Gastrocnemius medialis (tissue), 4 donors: Measurements from ENCODE around the gene BTBD16. TPM values are rescaled to one million over a fixed set of nuclear protein-coding genes. Genes with fewer than 3 reads are reported as not detected.
A peak's percentile ranks its signal among the peaks of the same experiment; 100 is the strongest.

Experiments used
- ATAC-seq, 2 donors: fragments of 150-250 bp; one replicate each; pipeline ENCODE4 v1.9.1; 2016
- DNase-seq, 2 donors: peaks; one replicate each; pipeline ENCODE4 v3.0.0-alpha.2; 2019
- H3K27ac ChIP-seq, 4 donors: fragments of 200-600 bp; sonication (generic); 1 replicate in 1 of 4; 2 replicates in 3 of 4; pipeline ENCODE4 v1.5.1; 2016 to 2018; ENCODE audit warnings: mild to moderate bottlenecking in 2 of 4, moderate library complexity in 1 of 4
- H3K27me3 ChIP-seq, 3 donors: fragments of 200-600 bp; sonication (generic) in 2 of 3; 1 replicate in 1 of 3; 2 replicates in 2 of 3; pipeline versions ENCODE4 v1.5.1 to v1.6.0; 2016 to 2019; ENCODE audit warnings: mild to moderate bottlenecking in 1 of 3, moderate library complexity in 1 of 3
- H3K36me3 ChIP-seq, 2 donors: fragments of 200-600 bp; sonication (generic) in 1 of 2; one replicate each; pipeline ENCODE4 v1.5.1; 2017 to 2018
- H3K4me1 ChIP-seq, 2 donors: fragments of 200-600 bp; sonication (generic) in 1 of 2; one replicate each; pipeline ENCODE4 v1.5.1; 2016 to 2017; ENCODE audit warnings: mild to moderate bottlenecking in 2 of 2
- H3K4me3 ChIP-seq, 4 donors: fragments of 200-600 bp; sonication (generic) in 3 of 4; 1 replicate in 1 of 4; 2 replicates in 3 of 4; pipeline ENCODE4 v1.5.1; 2016 to 2019; ENCODE audit warnings: mild to moderate bottlenecking in 2 of 4
- H3K9me3 ChIP-seq, 3 donors: fragments of 200-600 bp; sonication (generic) in 2 of 3; 1 replicate in 1 of 3; 2 replicates in 2 of 3; pipeline ENCODE4 v1.5.1; 2016 to 2019
- POLR2A ChIP-seq, 2 donors: fragments of 450-650 bp; IDR thresholded peaks; one replicate each; pipeline ENCODE4 v1.6.1; 2017; ENCODE audit warnings: antibody characterized with exemption in 2 of 2, mild to moderate bottlenecking in 2 of 2, moderate library complexity in 2 of 2
- in situ Hi-C, 4 donors: fragments of 200-750 bp; cut with MboI; loops; one replicate each; pipeline versions ENCODE4 v1.15.0 to v1.8.0; 2017; ENCODE audit warnings: low sequenced_read_pairs in 4 of 4
- intact Hi-C: fragments of 100-400 bp; cut with DNase I; formaldehyde crosslinking; loops from one replicate; pipeline ENCODE4 v1.15.1; 2023; ENCODE audit warnings: low total_unique reads
- total RNA-seq, 4 donors: library from RNA; depleted of rRNA; stranded (reverse); fragments of >200 nt; gene quantifications; one replicate each; pipeline versions ENCODE4 v1.1.0 to v1.2.3, GENCODE V29; 2016
- TF ChIP-seq, protein P1 (sequence below), 5 experiments: fragments of 450-650 bp in 3 of 5; fragments of 200-600 bp in 2 of 5; sonication (generic) in 2 of 5; IDR thresholded peaks in 4 of 5; conservative IDR thresholded peaks in 1 of 5; 1 replicate in 4 of 5; 2 replicates in 1 of 5; pipeline ENCODE4 v1.5.1; 2016 to 2019; ENCODE audit warnings: antibody characterized with exemption in 5 of 5, mild to moderate bottlenecking in 3 of 5, moderate library complexity in 3 of 5

Gene BTBD16
- total RNA-seq, 4 donors from 2014 or later, result 0.46 to 0.55 TPM; not detected in 2

DNA sequence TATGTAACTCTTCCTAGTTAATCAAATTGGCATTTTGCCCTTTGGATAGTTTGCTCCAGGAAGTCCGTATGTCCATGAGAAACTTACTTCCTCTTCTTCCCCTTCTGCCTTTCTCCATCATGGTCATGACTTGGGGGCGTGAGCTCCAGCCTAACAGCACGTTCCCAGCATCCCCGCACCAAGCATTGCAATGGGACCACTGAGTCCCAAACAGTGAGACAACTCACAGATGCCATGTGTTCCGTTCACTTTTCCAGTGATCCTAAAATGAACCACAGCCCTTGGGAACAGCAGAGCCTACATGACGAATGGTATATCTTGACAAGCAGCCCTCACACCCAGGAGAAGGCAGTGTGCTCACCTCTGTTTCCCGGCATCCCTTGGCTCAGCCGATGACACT lies 10.7 kb downstream of the BTBD16 start:
- Histone ChIP-seq H3K4me1 (peaks cover 9 to 12% of the 10 kb centered on the region in 2 donors), H3K9me3 (no peaks in the 10 kb centered on the region), H3K36me3 (no peaks in the 10 kb centered on the region), H3K27ac (peak overlapping the region in 1 of 4 donors; percentile 67), H3K27me3 (no peaks in the 10 kb centered on the region), H3K4me3 (no peak overlapping the region)
- ATAC-seq (no peak), DNase-seq (peak in 1 of 2 donors; percentile 8)
- in situ Hi-C loops, result no loop called here
- TF ChIP-seq POLR2A (IDR thresholded peaks at IDR 0.05), result no peak
- TF ChIP-seq, protein P1, sequence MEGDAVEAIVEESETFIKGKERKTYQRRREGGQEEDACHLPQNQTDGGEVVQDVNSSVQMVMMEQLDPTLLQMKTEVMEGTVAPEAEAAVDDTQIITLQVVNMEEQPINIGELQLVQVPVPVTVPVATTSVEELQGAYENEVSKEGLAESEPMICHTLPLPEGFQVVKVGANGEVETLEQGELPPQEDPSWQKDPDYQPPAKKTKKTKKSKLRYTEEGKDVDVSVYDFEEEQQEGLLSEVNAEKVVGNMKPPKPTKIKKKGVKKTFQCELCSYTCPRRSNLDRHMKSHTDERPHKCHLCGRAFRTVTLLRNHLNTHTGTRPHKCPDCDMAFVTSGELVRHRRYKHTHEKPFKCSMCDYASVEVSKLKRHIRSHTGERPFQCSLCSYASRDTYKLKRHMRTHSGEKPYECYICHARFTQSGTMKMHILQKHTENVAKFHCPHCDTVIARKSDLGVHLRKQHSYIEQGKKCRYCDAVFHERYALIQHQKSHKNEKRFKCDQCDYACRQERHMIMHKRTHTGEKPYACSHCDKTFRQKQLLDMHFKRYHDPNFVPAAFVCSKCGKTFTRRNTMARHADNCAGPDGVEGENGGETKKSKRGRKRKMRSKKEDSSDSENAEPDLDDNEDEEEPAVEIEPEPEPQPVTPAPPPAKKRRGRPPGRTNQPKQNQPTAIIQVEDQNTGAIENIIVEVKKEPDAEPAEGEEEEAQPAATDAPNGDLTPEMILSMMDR (IDR thresholded peaks at IDR 0.05 in 4 of 5, conservative IDR thresholded peaks at IDR 0.05 in 1 of 5), result no peak
- intact Hi-C loops, result no loop called here

DNA sequence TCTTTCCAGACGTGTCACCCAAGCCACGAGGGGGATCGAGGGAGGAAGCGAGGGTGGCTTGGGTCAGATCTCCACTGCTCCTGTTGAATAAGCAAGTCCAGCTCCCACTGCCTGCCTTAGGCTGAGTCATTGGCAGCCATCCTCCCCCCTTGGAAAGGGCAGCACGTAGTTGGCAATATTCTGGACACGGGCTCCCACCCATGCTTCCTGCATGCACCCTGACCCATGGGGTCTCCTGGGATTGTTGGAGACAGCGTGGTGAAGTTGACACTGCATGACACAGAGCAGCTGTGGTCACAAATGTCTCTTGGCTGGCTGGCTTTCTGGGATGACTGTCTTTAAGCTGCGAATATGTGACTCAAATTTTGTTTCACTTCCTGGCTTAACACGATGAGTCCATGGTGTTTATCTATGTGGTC lies 11.2 kb downstream of the BTBD16 start:
- intact Hi-C loops (no loop called here), in situ Hi-C loops (no loop called here)
- no peak for TF ChIP-seq POLR2A (IDR thresholded peaks at IDR 0.05)
- TF ChIP-seq, protein P1 (IDR thresholded peaks at IDR 0.05 in 4 of 5, conservative IDR thresholded peaks at IDR 0.05 in 1 of 5), result no peak
- Histone ChIP-seq H3K9me3 (no peaks in the 10 kb centered on the region), H3K4me1 (peaks cover 14% of the 10 kb centered on the region in 2 donors), H3K4me3 (no peak overlapping the region), H3K27ac (peak overlapping the region in 3 of 4 donors; percentile 15 to 67 (median 19)), H3K36me3 (no peaks in the 10 kb centered on the region), H3K27me3 (no peaks in the 10 kb centered on the region)
- DNase-seq, result peak in 1 of 2 donors; percentile 22
- ATAC-seq, result no peak

DNA sequence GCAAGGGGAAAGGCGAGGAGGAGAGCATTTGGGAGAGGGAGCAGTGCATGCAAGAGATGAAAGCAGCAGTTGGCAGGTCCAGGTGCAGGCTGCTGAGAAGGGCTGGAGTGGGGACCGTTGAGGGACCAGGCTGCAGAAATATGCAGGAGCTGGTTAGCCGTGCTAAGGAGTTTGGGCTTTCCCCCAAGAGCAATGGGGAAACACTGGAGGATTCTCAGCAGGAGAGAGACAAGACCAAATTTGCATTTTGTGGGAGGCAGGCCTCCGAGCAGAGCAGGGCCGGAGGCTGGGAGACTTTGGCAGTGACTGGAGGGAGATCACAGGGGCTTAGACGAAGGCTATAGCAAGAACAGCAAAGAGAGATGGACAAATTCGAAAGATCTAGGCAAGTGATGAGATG lies 11.8 kb downstream of the BTBD16 start:
- Histone ChIP-seq H3K4me3 (no peak overlapping the region), H3K4me1 (peaks cover 17 to 20% of the 10 kb centered on the region in 2 donors), H3K9me3 (no peaks in the 10 kb centered on the region), H3K36me3 (no peaks in the 10 kb centered on the region), H3K27ac (peak overlapping the region in 1 of 4 donors; percentile 67), H3K27me3 (no peaks in the 10 kb centered on the region)
- in situ Hi-C loops (no loop called here), intact Hi-C loops (no loop called here)
- TF ChIP-seq, protein P1 (IDR thresholded peaks at IDR 0.05 in 4 of 5, conservative IDR thresholded peaks at IDR 0.05 in 1 of 5), result no peak
- TF ChIP-seq POLR2A (IDR thresholded peaks at IDR 0.05), result no peak
- ATAC-seq (no peak), DNase-seq (peak in 1 of 2 donors; percentile 14)

DNA sequence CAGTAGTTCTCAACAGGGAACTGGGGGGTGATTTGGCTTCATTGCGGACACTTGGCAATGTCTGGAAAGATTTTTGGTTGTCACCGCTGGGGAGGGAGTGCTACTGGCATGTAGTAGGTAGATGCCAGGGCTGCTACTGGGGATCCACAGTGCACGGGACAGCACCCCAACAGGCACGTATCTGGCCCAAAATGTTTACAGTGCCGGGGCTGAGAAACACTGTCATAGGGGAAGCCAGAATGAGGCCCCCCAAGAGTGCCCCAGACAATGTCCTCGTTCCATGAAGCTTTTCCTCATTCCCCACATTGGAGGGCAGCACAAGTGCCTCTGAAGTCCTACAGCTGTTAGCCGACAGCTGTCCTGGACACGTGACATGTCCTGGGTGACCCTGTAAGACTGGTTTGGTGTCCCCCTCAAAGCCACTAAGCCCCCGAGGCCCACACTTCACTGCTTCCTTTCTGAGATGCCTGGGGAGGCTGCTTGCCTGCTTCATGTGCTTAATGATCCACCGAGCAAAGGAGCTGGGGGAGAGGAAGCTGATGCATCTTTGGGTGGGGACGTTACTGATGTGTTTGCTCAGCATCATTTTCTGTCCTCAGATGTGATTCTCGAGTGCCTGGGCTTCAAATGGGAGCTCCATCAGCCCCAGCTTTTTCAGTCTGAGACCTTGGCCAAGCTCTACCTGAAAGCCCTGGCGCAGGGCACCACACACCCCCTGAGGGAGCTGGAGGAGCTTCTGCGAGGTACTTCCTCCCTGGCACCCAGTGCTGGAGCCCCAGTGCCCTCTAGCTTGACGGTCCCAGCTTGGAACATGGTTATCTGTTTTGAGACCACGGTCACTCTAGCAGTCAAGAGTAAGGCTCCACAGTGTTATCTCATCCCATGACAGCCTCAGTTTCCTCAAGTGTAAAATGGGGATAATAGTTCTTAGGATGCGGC lies 14.7 kb downstream of the BTBD16 start:
- Histone ChIP-seq H3K27me3 (no peaks in the 10 kb centered on the region), H3K9me3 (no peaks in the 10 kb centered on the region), H3K27ac (peak overlapping the region in 2 of 4 donors; percentile 63 to 81), H3K4me1 (peaks cover 20% of the 10 kb centered on the region in 2 donors), H3K36me3 (no peaks in the 10 kb centered on the region), H3K4me3 (no peak overlapping the region)
- peak in 1 of 2 donors; percentile 14 for DNase-seq
- TF ChIP-seq POLR2A (IDR thresholded peaks at IDR 0.05), result no peak
- in situ Hi-C loops (no loop called here), intact Hi-C loops (no loop called here)
- ATAC-seq, result no peak

DNA sequence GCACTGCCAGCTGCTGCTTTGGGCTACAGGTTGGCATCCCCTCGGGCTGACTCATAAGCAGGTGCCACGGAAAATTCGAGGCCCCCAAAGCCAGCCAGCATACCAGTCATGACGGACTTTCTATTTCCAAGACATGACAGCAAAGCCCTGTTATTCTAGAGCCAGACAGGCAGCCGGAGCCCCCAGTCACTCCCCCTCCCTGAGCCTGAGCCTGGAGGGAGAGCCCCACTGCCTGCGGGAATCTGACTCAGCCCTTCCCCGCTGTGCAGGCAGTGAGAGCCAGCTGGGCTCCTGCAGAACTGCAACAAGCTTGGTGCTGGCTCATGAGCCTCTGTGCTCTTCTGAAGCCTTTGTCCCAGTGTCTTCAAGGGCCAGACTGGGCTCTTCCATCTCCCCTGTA lies 15.8 kb downstream of the BTBD16 start:
- intact Hi-C loops (no loop called here), in situ Hi-C loops (no loop called here)
- DNase-seq (peak; percentile 55 to 89), ATAC-seq (peak; percentile 57 to 82)
- Histone ChIP-seq H3K4me3 (no peak overlapping the region), H3K4me1 (peaks cover 19 to 20% of the 10 kb centered on the region in 2 donors), H3K9me3 (no peaks in the 10 kb centered on the region), H3K27me3 (no peaks in the 10 kb centered on the region), H3K36me3 (no peaks in the 10 kb centered on the region), H3K27ac (peak overlapping the region; percentile 54 to 81 (median 65))
- peak in 1 of 2 donors; percentile 22 for TF ChIP-seq POLR2A (IDR thresholded peaks at IDR 0.05)
- TF ChIP-seq, protein P1 (IDR thresholded peaks at IDR 0.05 in 4 of 5, conservative IDR thresholded peaks at IDR 0.05 in 1 of 5), result peak in 1 of 5 experiments; percentile 19
